Uterus (tissue), 2 donors: ENCODE results near the gene UBN1.

Experiments used
- POLR2A ChIP-seq, 2 donors: fragments of 450-650 bp; IDR thresholded peaks; one replicate each; pipeline ENCODE4 v1.6.1; 2016; ENCODE audit warnings: antibody characterized with exemption in 2 of 2, mild to moderate bottlenecking in 1 of 2, moderate library complexity in 1 of 2
- TF ChIP-seq, protein P1 (sequence below), 4 experiments: fragments of 200-600 bp in 2 of 4; fragments of 450-650 bp in 2 of 4; sonication (generic) in 2 of 4; IDR thresholded peaks; one replicate each; pipeline ENCODE4 v1.5.1; 2016 to 2019; ENCODE audit warnings: antibody characterized with exemption in 4 of 4, mild to moderate bottlenecking in 2 of 4, moderate library complexity in 1 of 4

DNA sequence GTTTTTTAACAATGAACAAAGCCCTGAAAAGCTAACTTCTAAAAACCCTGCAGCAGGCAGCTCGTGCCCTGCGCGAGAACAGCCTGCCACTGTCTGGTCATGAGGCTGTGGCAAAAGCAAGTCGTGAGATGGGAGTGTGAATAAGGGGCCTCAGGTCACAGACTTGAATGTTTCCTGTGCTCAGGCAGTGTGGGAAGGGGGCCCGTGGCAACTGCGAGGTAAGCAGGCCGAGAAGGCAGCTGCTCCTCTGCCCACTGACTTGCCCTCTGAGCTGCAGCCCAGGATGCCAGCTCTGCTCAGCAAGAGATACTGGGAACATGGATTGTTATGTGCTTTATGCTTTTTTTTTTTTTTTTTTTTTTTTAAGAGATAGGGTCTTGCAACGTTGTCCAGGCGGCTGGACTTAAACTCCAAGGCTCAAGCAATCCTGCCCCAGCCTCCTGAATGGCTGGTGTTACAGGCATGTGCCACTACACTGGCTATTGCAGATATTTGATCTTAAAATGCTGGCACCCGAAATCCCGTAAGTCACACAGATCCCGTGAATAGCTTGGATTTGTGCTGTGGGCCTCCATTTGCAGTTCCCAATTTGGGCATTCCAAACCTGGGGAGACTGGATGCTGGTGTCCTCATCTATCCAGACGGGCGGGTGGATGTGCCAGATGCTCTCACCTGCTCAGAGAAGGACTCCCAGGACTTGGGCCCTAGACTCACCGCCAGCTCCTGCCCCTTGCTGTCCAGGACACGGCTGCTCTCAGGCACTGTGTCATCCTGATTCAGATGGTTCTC, 44.0 kb downstream of the UBN1 start:
- TF ChIP-seq, protein P1, sequence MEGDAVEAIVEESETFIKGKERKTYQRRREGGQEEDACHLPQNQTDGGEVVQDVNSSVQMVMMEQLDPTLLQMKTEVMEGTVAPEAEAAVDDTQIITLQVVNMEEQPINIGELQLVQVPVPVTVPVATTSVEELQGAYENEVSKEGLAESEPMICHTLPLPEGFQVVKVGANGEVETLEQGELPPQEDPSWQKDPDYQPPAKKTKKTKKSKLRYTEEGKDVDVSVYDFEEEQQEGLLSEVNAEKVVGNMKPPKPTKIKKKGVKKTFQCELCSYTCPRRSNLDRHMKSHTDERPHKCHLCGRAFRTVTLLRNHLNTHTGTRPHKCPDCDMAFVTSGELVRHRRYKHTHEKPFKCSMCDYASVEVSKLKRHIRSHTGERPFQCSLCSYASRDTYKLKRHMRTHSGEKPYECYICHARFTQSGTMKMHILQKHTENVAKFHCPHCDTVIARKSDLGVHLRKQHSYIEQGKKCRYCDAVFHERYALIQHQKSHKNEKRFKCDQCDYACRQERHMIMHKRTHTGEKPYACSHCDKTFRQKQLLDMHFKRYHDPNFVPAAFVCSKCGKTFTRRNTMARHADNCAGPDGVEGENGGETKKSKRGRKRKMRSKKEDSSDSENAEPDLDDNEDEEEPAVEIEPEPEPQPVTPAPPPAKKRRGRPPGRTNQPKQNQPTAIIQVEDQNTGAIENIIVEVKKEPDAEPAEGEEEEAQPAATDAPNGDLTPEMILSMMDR (IDR thresholded peaks at IDR 0.05) = no peak
- TF ChIP-seq POLR2A (IDR thresholded peaks at IDR 0.05) = no peak
